IPS-18a (cell line): ENCODE results near the gene DIP2C.
"Not testable (repeated sequence)": the region's sequence is repeated elsewhere in the genome, so short reads cannot be mapped to it uniquely, and the experiment has no call there.

Experiments
- H3K27ac ChIP-seq: one replicate; pipeline ENCODE4 v1.5.1; 2013; ENCODE audit warnings: low read length
- H3K27me3 ChIP-seq: one replicate; pipeline ENCODE4 v1.6.1; 2013; ENCODE audit warnings: mild to moderate bottlenecking, low read length; ENCODE audit not compliant: control insufficient read depth, insufficient read depth
- H3K36me3 ChIP-seq: one replicate; pipeline ENCODE4 v1.6.1; 2013; ENCODE audit warnings: low read depth, low read length; ENCODE audit not compliant: control insufficient read depth
- H3K4me1 ChIP-seq: one replicate; pipeline ENCODE4 v1.6.1; 2013; ENCODE audit warnings: low read depth, low read length; ENCODE audit not compliant: control insufficient read depth
- H3K4me3 ChIP-seq: one replicate; pipeline ENCODE4 v1.5.1; 2013; ENCODE audit warnings: low read length
- H3K9ac ChIP-seq: one replicate; pipeline ENCODE4 v1.6.1; 2013; ENCODE audit warnings: mild to moderate bottlenecking, low read length, moderate library complexity
- H3K9me3 ChIP-seq: one replicate; pipeline ENCODE4 v1.6.1; 2013; ENCODE audit warnings: low read depth, low read length; ENCODE audit not compliant: control insufficient read depth

Gene DIP2C

GRCh38 chr10:533186-533585 lies 156.3 kb downstream of the DIP2C start:
- Histone ChIP-seq H3K9ac (no peak overlapping the region), H3K9me3 (no peaks in the 10 kb centered on the region), H3K27ac (no peak overlapping the region), H3K27me3 (no peaks in the 10 kb centered on the region), H3K4me1 (no peaks in the 10 kb centered on the region), H3K4me3 (no peak overlapping the region), H3K36me3 (no peaks in the 10 kb centered on the region)

GRCh38 chr10:532331-532730 lies 157.1 kb downstream of the DIP2C start:
- H3K27ac ChIP-seq, H3K9me3 ChIP-seq, H3K4me3 ChIP-seq, H3K9ac ChIP-seq, H3K4me1 ChIP-seq, H3K27me3 ChIP-seq, H3K36me3 ChIP-seq: not testable (repeated sequence)

GRCh38 chr10:531541-531940 lies 157.9 kb downstream of the DIP2C start:
- Histone ChIP-seq H3K27ac (no peak overlapping the region), H3K9ac (no peak overlapping the region), H3K27me3 (no peaks in the 10 kb centered on the region), H3K36me3 (no peaks in the 10 kb centered on the region), H3K9me3 (no peaks in the 10 kb centered on the region), H3K4me3 (no peak overlapping the region), H3K4me1 (no peaks in the 10 kb centered on the region)

GRCh38 chr10:530717-531116 lies 158.8 kb downstream of the DIP2C start:
- Histone ChIP-seq H3K27me3 (no peaks in the 10 kb centered on the region), H3K9ac (no peak overlapping the region), H3K36me3 (no peaks in the 10 kb centered on the region), H3K4me1 (no peaks in the 10 kb centered on the region), H3K27ac (no peak overlapping the region), H3K4me3 (no peak overlapping the region), H3K9me3 (no peaks in the 10 kb centered on the region)

- Histone ChIP-seq H3K4me1 (no peaks in the 10 kb centered on the region), H3K27ac (no peak overlapping the region), H3K36me3 (no peaks in the 10 kb centered on the region), H3K9ac (no peak overlapping the region), H3K4me3 (no peak overlapping the region), H3K9me3 (no peaks in the 10 kb centered on the region), H3K27me3 (no peaks in the 10 kb centered on the region)
Measured at GRCh38 chr10:529468-530230, 159.8 kb downstream of the DIP2C start.

GRCh38 chr10:528173-529165 lies 161.0 kb downstream of the DIP2C start:
- no peaks in the 10 kb centered on the region for H3K4me1 ChIP-seq

GRCh38 chr10:527416-527815 lies 162.1 kb downstream of the DIP2C start:
- no peaks in the 10 kb centered on the region for H3K36me3 ChIP-seq
- no peak overlapping the region for H3K9ac ChIP-seq
- no peaks in the 10 kb centered on the region for H3K9me3 ChIP-seq
- no peaks in the 10 kb centered on the region for H3K27me3 ChIP-seq
- H3K4me3 ChIP-seq, result no peak overlapping the region
- H3K27ac ChIP-seq, result no peak overlapping the region
- no peaks in the 10 kb centered on the region for H3K4me1 ChIP-seq

More at GRCh38 chr10:528173-529165, 161.0 kb downstream of the DIP2C start:
- Histone ChIP-seq H3K4me3 (no peak overlapping the region), H3K27ac (no peak overlapping the region), H3K9ac (no peak overlapping the region), H3K9me3 (no peaks in the 10 kb centered on the region), H3K27me3 (no peaks in the 10 kb centered on the region), H3K36me3 (no peaks in the 10 kb centered on the region)

GRCh38 chr10:526651-527312 lies 162.7 kb downstream of the DIP2C start:
- Histone ChIP-seq H3K27me3 (no peaks in the 10 kb centered on the region), H3K9me3 (no peaks in the 10 kb centered on the region), H3K36me3 (no peaks in the 10 kb centered on the region), H3K27ac (no peak overlapping the region), H3K9ac (no peak overlapping the region), H3K4me1 (no peaks in the 10 kb centered on the region), H3K4me3 (no peak overlapping the region)

- H3K27ac ChIP-seq, result no peak overlapping the region
- H3K36me3 ChIP-seq, result no peaks in the 10 kb centered on the region
- no peaks in the 10 kb centered on the region for H3K9me3 ChIP-seq
- no peaks in the 10 kb centered on the region for H3K4me1 ChIP-seq
- H3K9ac ChIP-seq, result no peak overlapping the region
- no peak overlapping the region for H3K4me3 ChIP-seq
- H3K27me3 ChIP-seq, result no peaks in the 10 kb centered on the region
Measured at GRCh38 chr10:525565-526315, 163.7 kb downstream of the DIP2C start.

GRCh38 chr10:523925-524324 lies 165.5 kb downstream of the DIP2C start:
- Histone ChIP-seq H3K27me3 (no peaks in the 10 kb centered on the region), H3K9ac (no peak overlapping the region), H3K27ac (no peak overlapping the region), H3K4me1 (no peaks in the 10 kb centered on the region), H3K36me3 (no peaks in the 10 kb centered on the region), H3K9me3 (no peaks in the 10 kb centered on the region), H3K4me3 (no peak overlapping the region)

GRCh38 chr10:522350-522749 lies 167.1 kb downstream of the DIP2C start:
- H3K36me3 ChIP-seq, result no peaks in the 10 kb centered on the region
- no peak overlapping the region for H3K9ac ChIP-seq
- H3K4me1 ChIP-seq, result no peaks in the 10 kb centered on the region
- no peak overlapping the region for H3K4me3 ChIP-seq
- no peaks in the 10 kb centered on the region for H3K9me3 ChIP-seq
- no peak overlapping the region for H3K27ac ChIP-seq
- no peaks in the 10 kb centered on the region for H3K27me3 ChIP-seq
